Osteoblast (primary cell): ENCODE results near the gene EFCAB6. TPM values are rescaled to one million over a fixed set of nuclear protein-coding genes. Genes with fewer than 3 reads are reported as not detected.

Source experiments
- DNase-seq: peaks from one replicate; pipeline ENCODE4 v3.0.0; 2011; ENCODE audit warnings: low spot score, mixed read lengths; ENCODE audit not compliant: insufficient read length; ENCODE audit errors: missing footprints
- H2AFZ ChIP-seq: 2 replicates; pipeline ENCODE4 v1.6.0; 2011; ENCODE audit warnings: mild to moderate bottlenecking, low read length
- H3K27ac ChIP-seq: 2 replicates; pipeline ENCODE4 v1.5.1; 2011; ENCODE audit warnings: mild to moderate bottlenecking, low read depth, low read length, moderate library complexity
- H3K27me3 ChIP-seq: 2 replicates; pipeline ENCODE4 v1.6.0; 2012; ENCODE audit warnings: mild to moderate bottlenecking, control low read depth, inconsistent platforms, low read length, moderate library complexity; ENCODE audit not compliant: insufficient read depth
- H3K36me3 ChIP-seq: 2 replicates; pipeline ENCODE4 v1.5.1; 2011; ENCODE audit warnings: mild to moderate bottlenecking, low read length, control low read depth, moderate library complexity; ENCODE audit not compliant: insufficient read depth
- H3K4me1 ChIP-seq: 2 replicates; pipeline ENCODE4 v1.5.1; 2011; ENCODE audit warnings: mild to moderate bottlenecking, low read length, control low read depth, moderate library complexity; ENCODE audit not compliant: insufficient read depth
- H3K4me2 ChIP-seq: 2 replicates; pipeline ENCODE4 v1.6.0; 2011; ENCODE audit warnings: mild to moderate bottlenecking, low read length; ENCODE audit not compliant: insufficient read depth
- H3K4me3 ChIP-seq: fragments of 200-600 bp; sonication (generic); 3 replicates; pipeline ENCODE4 v1.5.1; 2012; ENCODE audit warnings: mild to moderate bottlenecking, low read length, inconsistent platforms; ENCODE audit not compliant: insufficient read depth
- H3K79me2 ChIP-seq: 2 replicates; pipeline ENCODE4 v1.6.0; 2012; ENCODE audit warnings: mild to moderate bottlenecking, low read length, control low read depth, inconsistent platforms; ENCODE audit not compliant: insufficient read depth
- H3K9me3 ChIP-seq: 2 replicates; pipeline ENCODE4 v1.5.1; 2011; ENCODE audit warnings: low read depth, low read length, control low read depth
- H4K20me1 ChIP-seq: 2 replicates; pipeline ENCODE4 v1.6.0; 2012; ENCODE audit warnings: mild to moderate bottlenecking, low read length, control low read depth; ENCODE audit not compliant: insufficient read depth
- small RNA-seq: library from RNA; depleted of rRNA; stranded (forward); fragments of <200 nt; gene quantifications from one replicate; pipeline ENCODE3, GENCODE V24; 2012
- total RNA-seq: library from RNA; depleted of rRNA; stranded (reverse); fragments of >200 nt; gene quantifications from 2 replicates; pipeline ENCODE4 v1.2.3, GENCODE V29; 2012
- TF ChIP-seq, protein P1 (sequence below): IDR thresholded peaks from 2 replicates; pipeline ENCODE4 v1.5.1; 2011; ENCODE audit warnings: mild to moderate bottlenecking, low read depth, low read length, moderate library complexity; ENCODE audit errors: extremely low read depth

Gene EFCAB6
- total RNA-seq, 1 donor, result 1.8 TPM

DNA sequence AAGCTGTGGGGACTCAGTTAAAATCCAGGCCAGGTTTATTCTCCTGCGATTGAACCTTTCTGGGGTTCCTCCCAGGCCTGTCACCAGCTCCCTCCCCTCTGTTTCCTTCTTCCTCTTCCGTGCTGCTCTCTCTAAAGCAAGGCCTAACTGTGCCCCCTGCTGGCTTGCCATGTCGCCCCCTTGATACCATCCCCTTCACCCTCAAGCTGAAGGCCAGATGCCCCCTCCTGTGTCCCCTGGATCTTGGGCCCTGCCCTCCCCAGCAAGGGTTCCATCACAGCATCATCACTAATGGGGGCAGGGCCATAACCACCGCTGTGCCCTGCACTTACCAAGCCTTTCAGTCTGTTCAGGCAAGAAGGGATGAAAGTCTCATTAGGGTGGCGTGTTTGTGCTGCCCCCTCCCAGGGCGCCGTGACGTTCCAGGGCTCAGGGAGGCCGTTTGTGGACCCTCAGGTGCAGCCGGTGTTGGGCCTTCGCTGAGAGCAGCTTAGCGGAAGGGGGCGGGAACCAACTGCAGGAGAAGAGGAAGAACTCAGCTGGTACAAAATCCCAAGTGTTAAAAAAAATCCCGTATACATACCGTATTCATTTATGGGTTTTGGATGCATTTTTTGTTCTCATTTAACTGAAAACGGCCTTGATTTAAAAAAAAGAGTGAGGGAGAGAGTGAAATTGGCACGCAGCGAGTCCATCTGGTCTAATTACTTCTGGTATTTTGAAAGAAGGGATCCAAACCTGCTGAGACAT is 330.4 kb downstream of the EFCAB6 start:
- no peaks in the 10 kb centered on the region for H3K27me3 ChIP-seq
- TF ChIP-seq, protein P1, sequence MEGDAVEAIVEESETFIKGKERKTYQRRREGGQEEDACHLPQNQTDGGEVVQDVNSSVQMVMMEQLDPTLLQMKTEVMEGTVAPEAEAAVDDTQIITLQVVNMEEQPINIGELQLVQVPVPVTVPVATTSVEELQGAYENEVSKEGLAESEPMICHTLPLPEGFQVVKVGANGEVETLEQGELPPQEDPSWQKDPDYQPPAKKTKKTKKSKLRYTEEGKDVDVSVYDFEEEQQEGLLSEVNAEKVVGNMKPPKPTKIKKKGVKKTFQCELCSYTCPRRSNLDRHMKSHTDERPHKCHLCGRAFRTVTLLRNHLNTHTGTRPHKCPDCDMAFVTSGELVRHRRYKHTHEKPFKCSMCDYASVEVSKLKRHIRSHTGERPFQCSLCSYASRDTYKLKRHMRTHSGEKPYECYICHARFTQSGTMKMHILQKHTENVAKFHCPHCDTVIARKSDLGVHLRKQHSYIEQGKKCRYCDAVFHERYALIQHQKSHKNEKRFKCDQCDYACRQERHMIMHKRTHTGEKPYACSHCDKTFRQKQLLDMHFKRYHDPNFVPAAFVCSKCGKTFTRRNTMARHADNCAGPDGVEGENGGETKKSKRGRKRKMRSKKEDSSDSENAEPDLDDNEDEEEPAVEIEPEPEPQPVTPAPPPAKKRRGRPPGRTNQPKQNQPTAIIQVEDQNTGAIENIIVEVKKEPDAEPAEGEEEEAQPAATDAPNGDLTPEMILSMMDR, result no peak
- no peaks in the 10 kb centered on the region for H3K79me2 ChIP-seq
- peak; percentile 86 for DNase-seq
- no peak overlapping the region for H3K4me3 ChIP-seq
- H2AFZ ChIP-seq, result no peak overlapping the region
- H3K9me3 ChIP-seq, result no peaks in the 10 kb centered on the region
- no peaks in the 10 kb centered on the region for H3K36me3 ChIP-seq
- no peak overlapping the region for H3K27ac ChIP-seq
- H3K4me1 ChIP-seq, result no peaks in the 10 kb centered on the region
- no peaks in the 10 kb centered on the region for H4K20me1 ChIP-seq
- H3K4me2 ChIP-seq, result no peak overlapping the region

DNA sequence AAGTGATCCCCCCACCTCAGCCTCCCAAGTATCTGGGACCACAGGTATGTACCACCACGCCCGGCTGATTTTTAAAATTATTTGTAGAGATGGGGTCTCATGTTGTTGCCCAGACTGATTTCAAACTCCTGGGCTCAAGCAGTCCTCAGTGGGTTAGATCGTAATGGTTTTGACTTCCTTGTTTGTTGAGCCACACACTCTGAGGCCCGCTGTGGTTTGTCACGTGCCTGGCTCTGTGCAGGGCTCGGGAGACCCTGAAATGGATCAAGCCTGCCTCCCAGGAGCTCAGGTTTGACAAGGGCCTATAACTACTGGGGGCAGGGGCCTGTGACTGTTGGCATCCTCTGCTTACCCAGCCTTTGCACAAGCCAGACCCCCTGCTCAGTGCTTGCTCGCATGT is 332.1 kb downstream of the EFCAB6 start:
- H4K20me1 ChIP-seq, result no peaks in the 10 kb centered on the region
- H3K4me1 ChIP-seq, result no peaks in the 10 kb centered on the region
- H3K27me3 ChIP-seq, result no peaks in the 10 kb centered on the region
- no peaks in the 10 kb centered on the region for H3K9me3 ChIP-seq
- H3K36me3 ChIP-seq, result no peaks in the 10 kb centered on the region
- no peak overlapping the region for H3K27ac ChIP-seq
- no peak for DNase-seq
- H3K4me3 ChIP-seq, result no peak overlapping the region
- no peak overlapping the region for H2AFZ ChIP-seq
- no peak overlapping the region for H3K4me2 ChIP-seq
- TF ChIP-seq, protein P1, result no peak
- no peaks in the 10 kb centered on the region for H3K79me2 ChIP-seq

DNA sequence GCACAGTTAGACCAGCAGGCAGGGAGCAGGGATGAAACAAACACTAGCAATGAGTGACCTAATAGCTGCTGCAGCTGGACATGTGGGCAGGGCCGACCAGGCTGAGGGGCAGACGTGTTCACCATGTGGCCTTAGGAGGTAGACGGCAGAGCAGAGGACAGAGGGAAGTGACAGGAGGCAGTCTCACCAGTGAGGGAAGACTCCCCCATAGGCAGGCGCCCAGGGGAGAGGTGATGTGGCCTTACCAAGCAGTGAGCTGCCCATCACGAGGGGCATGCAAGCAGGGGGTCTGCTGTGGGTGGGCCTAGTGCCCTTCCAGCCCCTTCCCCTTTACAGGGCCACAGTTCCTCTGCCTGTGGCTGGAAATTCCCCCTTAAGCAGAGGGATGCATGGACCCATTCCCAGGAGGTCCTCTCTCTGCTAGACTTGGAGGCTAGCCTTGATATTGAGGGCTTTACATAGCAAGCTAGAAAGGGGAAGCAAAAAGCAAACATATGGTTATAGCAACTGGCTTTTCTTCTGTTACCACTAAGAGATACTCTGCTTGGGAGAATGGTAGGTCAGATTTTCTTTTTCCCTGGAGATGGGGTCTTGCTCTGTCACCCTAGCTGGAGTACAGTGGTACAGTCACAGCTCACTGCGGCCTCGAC is 332.7 kb downstream of the EFCAB6 start:
- no peak overlapping the region for H3K4me3 ChIP-seq
- no peak overlapping the region for H3K27ac ChIP-seq
- H3K4me2 ChIP-seq, result no peak overlapping the region
- TF ChIP-seq, protein P1, result no peak
- H3K27me3 ChIP-seq, result no peaks in the 10 kb centered on the region
- H3K9me3 ChIP-seq, result no peaks in the 10 kb centered on the region
- no peaks in the 10 kb centered on the region for H3K4me1 ChIP-seq
- no peaks in the 10 kb centered on the region for H3K36me3 ChIP-seq
- peak; percentile 66 for DNase-seq
- H3K79me2 ChIP-seq, result no peaks in the 10 kb centered on the region
- H4K20me1 ChIP-seq, result no peaks in the 10 kb centered on the region
- no peak overlapping the region for H2AFZ ChIP-seq

Small RNA genes lying within 50 kb of the gene (small RNA-seq; reads per million reads assigned to genes)
- not detected for gene HMGN2P9

Other genes starting within 250 kb of the EFCAB6 start
- under 0.01 TPM in 1 of 2 replicates, not detected in the other for gene SULT4A1, start 50.2 kb upstream of the EFCAB6 start, total RNA-seq
- not detected in 2 replicates for gene PNPLA5, start 79.7 kb upstream of the EFCAB6 start, total RNA-seq
- 8.3 and 14.1 TPM in 2 replicates for gene PNPLA3, start 111.5 kb upstream of the EFCAB6 start, total RNA-seq
- gene SAMM50, start 143.1 kb upstream of the EFCAB6 start, total RNA-seq, result 36.6 and 41.5 TPM in 2 replicates
- gene PARVB, start 212.0 kb upstream of the EFCAB6 start, total RNA-seq, result 24.5 and 29.3 TPM in 2 replicates